Hepatocyte (in vitro differentiated cells): ENCODE measurements around the gene KDM2A. TPM values are rescaled to one million over a fixed set of nuclear protein-coding genes. Genes with fewer than 3 reads are reported as not detected.
A peak's percentile ranks its signal among the peaks of the same experiment; 100 is the strongest.

Experiments used
- DNase-seq: peaks from one replicate; pipeline ENCODE4 v3.0.0-alpha.2; 2016; ENCODE audit warnings: low spot score
- H2AFZ ChIP-seq: fragments of 200-600 bp; sonication (generic); 2 replicates; pipeline ENCODE4 v1.6.0; 2016; ENCODE audit warnings: antibody characterized with exemption, mild to moderate bottlenecking
- H3K27ac ChIP-seq: fragments of 200-600 bp; sonication (generic); 2 replicates; pipeline ENCODE4 v1.5.1; 2016; ENCODE audit warnings: mild to moderate bottlenecking
- H3K27me3 ChIP-seq: fragments of 200-600 bp; sonication (generic); 2 replicates; pipeline ENCODE4 v1.6.1; 2016
- H3K36me3 ChIP-seq: fragments of 200-600 bp; sonication (generic); replicated peaks from 2 replicates; pipeline ENCODE4 v1.5.1; 2016; ENCODE audit warnings: low read depth; ENCODE audit not compliant: insufficient read depth
- H3K4me1 ChIP-seq: fragments of 200-600 bp; sonication (generic); 2 replicates; pipeline ENCODE4 v1.5.1; 2016; ENCODE audit warnings: mild to moderate bottlenecking, moderate library complexity; ENCODE audit not compliant: insufficient read depth
- H3K4me2 ChIP-seq: fragments of 200-600 bp; sonication (generic); 2 replicates; pipeline ENCODE4 v1.6.0; 2016
- H3K4me3 ChIP-seq: fragments of 200-600 bp; sonication (generic); 2 replicates; pipeline ENCODE4 v1.5.1; 2016; ENCODE audit warnings: mild to moderate bottlenecking
- H3K79me2 ChIP-seq: fragments of 200-600 bp; sonication (generic); 2 replicates; pipeline ENCODE4 v1.6.0; 2017; ENCODE audit warnings: mild to moderate bottlenecking
- H3K9me2 ChIP-seq: fragments of 200-600 bp; sonication (generic); replicated peaks from 2 replicates; pipeline ENCODE4 v1.6.0; 2017; ENCODE audit warnings: mild to moderate bottlenecking; ENCODE audit not compliant: insufficient read depth
- H3K9me3 ChIP-seq: fragments of 200-600 bp; sonication (generic); 2 replicates; pipeline ENCODE4 v1.5.1; 2016; ENCODE audit warnings: low read depth, mild to moderate bottlenecking
- H4K20me1 ChIP-seq: fragments of 200-600 bp; sonication (generic); 2 replicates; pipeline ENCODE4 v1.6.0; 2016; ENCODE audit warnings: mild to moderate bottlenecking; ENCODE audit not compliant: insufficient read depth, poor library complexity, severe bottlenecking
- EZH2 ChIP-seq: fragments of 200-600 bp; sonication (generic); IDR thresholded peaks from 2 replicates; pipeline ENCODE4 v1.6.1; 2016; ENCODE audit warnings: antibody characterized with exemption, mild to moderate bottlenecking, borderline replicate concordance
- EZH2phosphoT487 ChIP-seq: fragments of 200-600 bp; sonication (generic); IDR thresholded peaks from one replicate; pipeline ENCODE4 v1.6.1; 2018; ENCODE audit warnings: antibody characterized with exemption, mild to moderate bottlenecking, low read depth, moderate library complexity; ENCODE audit not compliant: unreplicated experiment, severe bottlenecking
- WGBS: methylation state at CpG from one replicate; pipeline ENCODE4 v1.1.6; 2016; ENCODE audit warnings: low lambda C conversion rate; ENCODE audit errors: missing lambda C conversion rate; 5-methylcytosine and 5-hydroxymethylcytosine counted together
- polyA plus RNA-seq: library from polyadenylated mRNA; unstranded; fragments of >200 nt; fragmentation: Nextera tagmentation; extraction: Ambion mirVana; gene quantifications from 2 replicates; pipeline ENCODE4 v1.2.1, GENCODE V29; 2016
- total RNA-seq: library from RNA; depleted of rRNA; stranded (reverse); fragments of >200 nt; gene quantifications from 2 replicates; pipeline ENCODE4 v1.2.3, GENCODE V29; 2014
- TF ChIP-seq, protein P1 (sequence below): fragments of 200-600 bp; sonication (generic); IDR thresholded peaks from 2 replicates; pipeline ENCODE4 v1.5.1; 2016; ENCODE audit warnings: antibody characterized with exemption, mild to moderate bottlenecking; ENCODE audit not compliant: poor library complexity

Gene KDM2A
- total and polyA plus RNA-seq, 2 experiments from 2014 or later, result 18.7 to 51.2 TPM

- peak overlapping the region; percentile 57 for H2AFZ ChIP-seq
- H3K36me3 ChIP-seq, result no peaks in the 10 kb centered on the region
- no peaks in the 10 kb centered on the region for H3K9me2 ChIP-seq
- TF ChIP-seq, protein P1, sequence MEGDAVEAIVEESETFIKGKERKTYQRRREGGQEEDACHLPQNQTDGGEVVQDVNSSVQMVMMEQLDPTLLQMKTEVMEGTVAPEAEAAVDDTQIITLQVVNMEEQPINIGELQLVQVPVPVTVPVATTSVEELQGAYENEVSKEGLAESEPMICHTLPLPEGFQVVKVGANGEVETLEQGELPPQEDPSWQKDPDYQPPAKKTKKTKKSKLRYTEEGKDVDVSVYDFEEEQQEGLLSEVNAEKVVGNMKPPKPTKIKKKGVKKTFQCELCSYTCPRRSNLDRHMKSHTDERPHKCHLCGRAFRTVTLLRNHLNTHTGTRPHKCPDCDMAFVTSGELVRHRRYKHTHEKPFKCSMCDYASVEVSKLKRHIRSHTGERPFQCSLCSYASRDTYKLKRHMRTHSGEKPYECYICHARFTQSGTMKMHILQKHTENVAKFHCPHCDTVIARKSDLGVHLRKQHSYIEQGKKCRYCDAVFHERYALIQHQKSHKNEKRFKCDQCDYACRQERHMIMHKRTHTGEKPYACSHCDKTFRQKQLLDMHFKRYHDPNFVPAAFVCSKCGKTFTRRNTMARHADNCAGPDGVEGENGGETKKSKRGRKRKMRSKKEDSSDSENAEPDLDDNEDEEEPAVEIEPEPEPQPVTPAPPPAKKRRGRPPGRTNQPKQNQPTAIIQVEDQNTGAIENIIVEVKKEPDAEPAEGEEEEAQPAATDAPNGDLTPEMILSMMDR, result peak; percentile 46
- no peak for TF ChIP-seq EZH2phosphoT487
- peak overlapping the region; percentile 90 for H3K4me2 ChIP-seq
- no peak overlapping the region for H3K4me3 ChIP-seq
- 24% methylated on average over 9 of the region's 18 CpGs for WGBS
- H3K9me3 ChIP-seq, result no peaks in the 10 kb centered on the region
- H3K27me3 ChIP-seq, result no peaks in the 10 kb centered on the region
- no peaks in the 10 kb centered on the region for H4K20me1 ChIP-seq
- peaks cover 11% of the 10 kb centered on the region for H3K4me1 ChIP-seq
- peaks cover 8% of the 10 kb centered on the region for H3K79me2 ChIP-seq
- DNase-seq, result no peak
- peak overlapping the region; percentile 35 for H3K27ac ChIP-seq
Observed at GRCh38 chr11:67261640-67261945, 142.5 kb downstream of the KDM2A start.

DNA sequence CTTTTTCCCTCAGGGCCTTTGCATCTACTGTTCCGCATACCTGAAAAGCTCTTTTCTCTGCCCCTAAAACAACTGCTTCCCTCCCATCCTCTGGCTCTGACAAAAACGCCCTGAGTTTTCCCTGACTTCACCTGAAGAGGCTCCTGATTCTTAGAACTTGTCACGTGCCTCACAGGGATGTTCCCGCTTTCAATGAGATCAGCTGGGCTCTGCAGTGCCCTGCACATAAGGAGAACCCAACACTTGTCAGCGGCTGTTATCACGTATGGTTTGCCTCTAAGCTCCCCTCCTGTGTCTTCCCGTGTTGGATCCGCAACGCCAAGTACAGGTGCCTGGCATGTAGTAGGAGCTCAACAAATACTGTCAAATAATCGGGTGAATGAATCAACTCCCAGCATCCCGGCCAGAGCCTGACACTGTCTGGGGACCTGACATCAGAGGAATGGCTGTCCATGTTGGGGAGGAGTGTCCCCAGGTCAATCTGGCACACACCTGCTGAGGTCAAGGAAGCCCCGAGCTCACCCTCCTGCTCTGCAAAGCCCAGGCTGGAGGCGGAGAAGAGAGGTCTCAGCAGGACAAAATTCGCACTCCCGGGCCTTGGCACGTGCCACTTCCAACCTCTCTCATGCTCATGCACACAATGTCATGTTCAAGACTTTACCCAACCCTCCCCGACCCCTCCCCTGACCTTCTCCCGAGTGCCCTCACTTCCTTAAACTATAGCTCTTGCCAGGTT is 143.1 kb downstream of the KDM2A start:
- Histone ChIP-seq H3K36me3 (no peaks in the 10 kb centered on the region), H3K79me2 (peaks cover 13% of the 10 kb centered on the region), H3K9me3 (no peaks in the 10 kb centered on the region), H3K27me3 (no peaks in the 10 kb centered on the region), H3K27ac (peak overlapping the region; percentile 35), H3K4me3 (no peak overlapping the region), H3K4me2 (peak overlapping the region; percentile 90), H4K20me1 (peaks cover 3% of the 10 kb centered on the region), H3K9me2 (no peaks in the 10 kb centered on the region), H3K4me1 (peaks cover 11% of the 10 kb centered on the region), H2AFZ (no peak overlapping the region)
- no peak for TF ChIP-seq EZH2phosphoT487
- TF ChIP-seq EZH2, result no peak
- TF ChIP-seq, protein P1, result no peak
- 60% methylated on average over 18 of the region's 18 CpGs for WGBS
- no peak for DNase-seq

DNA sequence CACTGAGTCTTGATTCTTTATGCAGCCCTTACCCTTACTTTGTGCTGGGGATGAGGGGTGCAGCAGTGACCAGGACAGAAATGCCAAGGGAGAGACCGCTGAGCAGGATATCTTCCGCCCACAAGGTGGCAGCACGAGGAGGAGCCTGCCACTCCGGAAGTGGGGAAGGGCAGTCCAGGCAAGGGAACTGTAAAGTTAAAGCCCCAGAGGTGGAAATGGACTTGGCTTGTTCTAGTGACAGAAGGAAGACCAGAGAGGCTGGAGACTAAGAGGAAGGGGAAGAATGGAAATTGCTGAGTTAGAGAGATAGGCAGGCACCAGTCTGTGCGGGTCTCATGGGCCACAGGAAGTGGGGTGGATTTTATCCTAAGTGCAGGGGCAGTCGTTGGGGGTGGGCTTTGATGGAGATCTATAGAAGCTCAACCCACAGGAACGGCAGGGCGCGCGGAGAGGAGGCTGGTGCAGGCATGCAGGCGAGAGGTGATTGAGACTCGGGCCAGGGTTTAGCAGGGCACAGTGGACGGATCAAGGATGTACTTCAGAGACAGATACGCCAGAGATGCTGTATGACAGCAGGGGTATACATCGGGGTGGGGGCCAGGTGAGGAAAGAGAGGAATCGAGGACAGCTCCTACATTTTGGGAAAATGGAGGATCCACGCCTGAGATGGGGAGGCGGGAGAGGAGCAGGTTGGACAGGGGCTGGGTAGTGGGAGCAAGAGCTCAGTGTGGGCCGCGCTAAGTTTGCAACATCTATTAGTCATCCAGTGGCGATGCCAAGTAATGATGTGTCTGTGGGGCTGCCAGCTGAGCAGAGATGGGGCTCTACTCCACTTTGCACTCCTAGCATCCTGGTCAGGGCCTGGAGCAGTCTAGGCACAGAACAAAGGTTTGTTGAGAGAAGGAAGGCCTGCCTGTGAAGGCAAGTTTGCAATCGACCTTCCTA is 143.9 kb downstream of the KDM2A start:
- Histone ChIP-seq H2AFZ (peak overlapping the region; percentile 98), H3K9me2 (no peaks in the 10 kb centered on the region), H3K4me3 (no peak overlapping the region), H3K9me3 (no peaks in the 10 kb centered on the region), H3K27ac (no peak overlapping the region), H3K79me2 (peaks cover 22% of the 10 kb centered on the region), H3K27me3 (no peaks in the 10 kb centered on the region), H3K36me3 (no peaks in the 10 kb centered on the region), H4K20me1 (peaks cover 11% of the 10 kb centered on the region), H3K4me2 (no peak overlapping the region), H3K4me1 (peaks cover 17% of the 10 kb centered on the region)
- no peak for TF ChIP-seq EZH2
- TF ChIP-seq, protein P1, result peak; percentile 84
- DNase-seq, result peak; percentile 88
- WGBS, result 69% methylated on average over 21 of the region's 22 CpGs
